ENCODE measurements around the gene PPP2R5D.

Gene PPP2R5D

DNA sequence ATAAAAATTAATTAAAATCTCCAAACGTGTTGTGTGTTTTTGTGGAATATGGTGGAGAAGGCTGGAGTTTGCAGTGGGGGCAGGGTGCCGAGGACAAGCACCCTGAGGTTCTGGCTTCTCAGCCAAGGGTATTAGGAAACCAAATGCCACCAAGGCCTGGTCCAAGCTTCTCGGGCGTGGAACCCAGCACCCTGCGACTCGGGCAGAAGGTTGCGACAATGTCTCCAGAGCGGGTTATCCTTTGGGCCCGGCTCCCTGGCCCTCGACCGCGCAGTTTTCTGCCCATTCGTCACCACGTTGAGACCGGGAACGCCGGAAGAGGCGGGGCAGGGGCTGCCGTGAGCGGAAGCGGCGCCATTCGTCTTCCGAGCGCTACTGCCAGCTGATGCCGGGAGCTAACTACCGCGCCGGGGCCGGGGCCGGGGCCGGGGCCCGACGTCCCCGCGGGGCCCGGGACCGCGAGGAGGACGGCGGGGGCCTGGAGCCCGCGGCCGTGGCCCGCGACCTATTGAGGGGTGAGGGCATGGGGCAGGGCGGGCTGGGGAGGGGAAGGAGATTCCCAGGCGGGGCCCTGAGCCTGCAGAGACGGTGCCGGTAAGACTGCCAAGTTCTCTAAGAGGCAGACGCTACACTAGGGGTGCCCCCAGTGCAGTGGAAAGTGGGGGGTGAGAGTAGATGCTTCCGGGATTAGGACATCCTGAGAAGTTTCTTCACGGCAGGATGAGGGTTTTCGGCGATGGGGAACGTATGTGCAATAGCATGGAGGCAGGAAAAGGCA, 37.1 kb downstream of the PPP2R5D start, which contains the start of gene RRP36:
TSS of gene RRP36 (plus strand) at position 354 of the 778 bp plus-strand sequence. CDS start at position 386, 32 bp downstream.
- no peak for DNase-seq (ENCODE audit: low read depth)
- TF ChIP-seq, protein P1, sequence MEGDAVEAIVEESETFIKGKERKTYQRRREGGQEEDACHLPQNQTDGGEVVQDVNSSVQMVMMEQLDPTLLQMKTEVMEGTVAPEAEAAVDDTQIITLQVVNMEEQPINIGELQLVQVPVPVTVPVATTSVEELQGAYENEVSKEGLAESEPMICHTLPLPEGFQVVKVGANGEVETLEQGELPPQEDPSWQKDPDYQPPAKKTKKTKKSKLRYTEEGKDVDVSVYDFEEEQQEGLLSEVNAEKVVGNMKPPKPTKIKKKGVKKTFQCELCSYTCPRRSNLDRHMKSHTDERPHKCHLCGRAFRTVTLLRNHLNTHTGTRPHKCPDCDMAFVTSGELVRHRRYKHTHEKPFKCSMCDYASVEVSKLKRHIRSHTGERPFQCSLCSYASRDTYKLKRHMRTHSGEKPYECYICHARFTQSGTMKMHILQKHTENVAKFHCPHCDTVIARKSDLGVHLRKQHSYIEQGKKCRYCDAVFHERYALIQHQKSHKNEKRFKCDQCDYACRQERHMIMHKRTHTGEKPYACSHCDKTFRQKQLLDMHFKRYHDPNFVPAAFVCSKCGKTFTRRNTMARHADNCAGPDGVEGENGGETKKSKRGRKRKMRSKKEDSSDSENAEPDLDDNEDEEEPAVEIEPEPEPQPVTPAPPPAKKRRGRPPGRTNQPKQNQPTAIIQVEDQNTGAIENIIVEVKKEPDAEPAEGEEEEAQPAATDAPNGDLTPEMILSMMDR (IDR thresholded peaks at IDR 0.05; ENCODE audit: low read depth, low read length, missing control alignments): no peak
- peak within 1 kb of the TSS; percentile 81 for H3K4me3 ChIP-seq (ENCODE audit: low read depth, low read length)
- in situ Hi-C loops (cut with HindIII; ENCODE audit: low sequenced_read_pairs): no loop called here

DNA sequence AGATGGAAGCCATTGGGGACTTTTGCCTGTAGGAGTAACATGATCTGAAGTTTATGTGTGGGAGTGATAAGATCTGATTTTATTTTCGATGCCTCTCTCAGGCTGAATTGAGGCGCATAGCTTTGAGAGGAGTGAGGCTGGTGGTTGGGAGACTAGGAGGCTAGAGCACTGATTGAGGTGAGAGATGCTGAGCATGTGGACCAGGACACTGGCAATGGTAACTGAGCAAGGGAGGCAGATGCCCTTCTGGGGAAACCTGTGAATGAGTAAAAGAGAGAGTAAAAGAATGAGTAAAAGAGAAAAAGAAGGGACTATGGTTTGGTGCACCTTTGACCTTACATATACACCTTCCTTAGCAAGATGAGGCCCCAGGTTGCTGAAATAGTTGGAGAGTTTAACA, 40.1 kb downstream of the PPP2R5D start:
- DNase-seq (ENCODE audit: low read depth): no peak
- H3K4me3 ChIP-seq (ENCODE audit: low read depth, low read length): no peak overlapping the region
- in situ Hi-C loops (cut with HindIII; ENCODE audit: low sequenced_read_pairs): no loop called here
- TF ChIP-seq, protein P1 (IDR thresholded peaks at IDR 0.05; ENCODE audit: low read depth, low read length, missing control alignments): no peak

DNA sequence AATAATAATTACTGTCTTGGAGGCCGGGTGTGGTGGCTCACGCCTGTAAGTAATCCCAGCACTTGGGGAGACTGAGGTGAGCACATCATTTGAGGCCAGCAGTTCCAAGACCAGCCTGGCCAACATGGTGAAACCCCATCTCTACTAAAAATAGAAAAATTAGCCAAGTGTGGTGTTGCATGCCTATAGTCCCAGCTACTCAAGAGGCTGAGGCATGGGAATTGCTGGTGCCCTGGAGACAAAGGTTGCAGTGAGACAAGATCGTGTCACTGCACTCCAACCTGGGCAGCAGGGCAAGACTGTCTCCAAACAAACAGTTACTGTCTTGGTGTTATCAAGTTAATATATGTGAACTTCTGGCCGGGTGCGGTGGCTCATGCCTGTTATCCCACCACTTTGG, 42.0 kb downstream of the PPP2R5D start:
- DNase-seq (ENCODE audit: low read depth): no peak
- no peak overlapping the region for H3K4me3 ChIP-seq (ENCODE audit: low read depth, low read length)
- in situ Hi-C loops (cut with HindIII; ENCODE audit: low sequenced_read_pairs): no loop called here
- TF ChIP-seq, protein P1 (IDR thresholded peaks at IDR 0.05; ENCODE audit: low read depth, low read length, missing control alignments): no peak

DNA sequence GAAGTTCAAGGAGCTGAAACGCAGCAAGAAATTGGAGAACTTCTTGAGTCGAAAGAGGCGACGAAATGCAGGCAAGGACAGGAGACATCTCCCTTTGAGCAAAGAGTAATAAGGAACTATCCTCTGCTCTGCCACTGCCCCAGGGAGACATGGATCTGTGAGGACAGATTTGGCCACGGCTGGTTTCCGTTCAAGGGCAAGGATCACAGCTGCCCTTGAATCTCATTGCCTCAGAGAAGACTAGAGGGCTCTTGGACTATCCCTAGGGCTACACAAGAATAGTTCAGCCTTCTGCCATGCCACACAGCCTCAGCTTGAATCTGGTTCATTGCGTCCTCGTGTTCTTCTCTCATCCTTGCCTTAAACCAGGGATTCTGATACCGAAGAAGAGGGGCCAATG, 44.8 kb downstream of the PPP2R5D start:
- in situ Hi-C loops (cut with HindIII; ENCODE audit: low sequenced_read_pairs): no loop called here
- no peak overlapping the region for H3K4me3 ChIP-seq (ENCODE audit: low read depth, low read length)
- TF ChIP-seq, protein P1 (IDR thresholded peaks at IDR 0.05; ENCODE audit: low read depth, low read length, missing control alignments): no peak
- no peak for DNase-seq (ENCODE audit: low read depth)

DNA sequence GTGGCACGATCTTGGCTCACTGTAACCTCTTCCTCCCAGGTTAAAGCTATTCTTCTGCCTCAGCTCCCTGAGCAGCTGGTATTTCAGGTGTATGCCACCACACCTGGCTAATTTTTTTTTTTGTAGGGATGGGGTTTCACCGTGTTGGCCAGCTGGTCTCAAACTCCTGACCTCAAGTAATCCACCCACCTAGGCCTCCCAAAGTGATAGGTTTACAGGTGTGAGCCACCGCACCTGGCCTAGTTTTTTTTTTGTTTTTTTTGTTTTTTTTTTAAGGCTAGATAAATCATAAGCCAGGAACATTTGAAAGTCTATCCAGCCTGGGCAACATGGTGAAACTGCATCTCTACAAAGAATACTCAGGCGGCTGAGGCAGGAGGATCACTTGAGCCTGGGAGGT, 48.0 kb downstream of the PPP2R5D start:
- TF ChIP-seq, protein P1 (IDR thresholded peaks at IDR 0.05; ENCODE audit: low read depth, low read length, missing control alignments): no peak
- in situ Hi-C loops (cut with HindIII; ENCODE audit: low sequenced_read_pairs): loop anchor here (5.0 kb wide), 1 partner anchor 115 kb away; no protein-coding TSS in a partner anchor
- DNase-seq (ENCODE audit: low read depth): no peak
- H3K4me3 ChIP-seq (ENCODE audit: low read depth, low read length): no peak overlapping the region

DNA sequence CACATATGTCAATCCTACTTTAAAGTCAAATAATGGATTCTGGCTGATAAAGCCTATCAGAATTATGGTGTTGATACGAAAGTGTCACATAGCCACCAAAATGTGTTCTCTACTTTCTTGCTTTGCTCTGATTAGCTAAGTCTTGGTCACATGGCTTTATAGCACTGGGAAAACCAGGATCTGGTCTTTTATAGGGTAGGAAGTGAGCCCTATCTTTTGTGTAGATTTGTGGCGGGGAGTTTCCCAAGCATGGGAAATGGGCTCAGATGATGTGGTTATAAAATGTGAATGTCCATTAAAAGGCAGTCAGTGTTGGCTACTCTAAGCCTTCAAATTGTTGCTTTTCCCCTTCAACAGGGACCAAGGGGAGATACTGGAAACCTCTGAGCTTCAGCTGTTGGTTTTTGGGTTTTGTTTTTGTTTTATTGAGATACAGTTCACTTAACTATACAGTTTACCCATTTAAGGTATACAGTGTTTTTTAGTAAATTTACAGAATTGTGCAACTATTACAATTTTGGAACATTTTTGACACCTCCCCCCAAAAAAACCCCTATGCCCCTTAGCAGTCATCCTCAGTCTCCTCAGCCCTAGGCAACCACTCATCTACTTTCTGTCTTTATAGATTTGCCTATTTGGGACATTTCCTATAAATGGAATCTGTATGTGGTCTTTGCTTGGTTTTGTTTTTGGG, 49.3 kb downstream of the PPP2R5D start:
- TF ChIP-seq, protein P1 (IDR thresholded peaks at IDR 0.05; ENCODE audit: low read depth, low read length, missing control alignments): no peak
- H3K4me3 ChIP-seq (ENCODE audit: low read depth, low read length): no peak overlapping the region
- DNase-seq (ENCODE audit: low read depth): no peak
- in situ Hi-C loops (cut with HindIII; ENCODE audit: low sequenced_read_pairs): loop anchor here (5.0 kb wide), 1 partner anchor 114 kb away; no protein-coding TSS in a partner anchor
